ENCODE measurements around the gene LRRC43. TPM values are rescaled to one million over a fixed set of nuclear protein-coding genes. Genes with fewer than 3 reads are reported as not detected.

Gene LRRC43
- total and polyA plus RNA-seq, 2 experiments from 2014 or later = 0.45 TPM; not detected in 1

DNA sequence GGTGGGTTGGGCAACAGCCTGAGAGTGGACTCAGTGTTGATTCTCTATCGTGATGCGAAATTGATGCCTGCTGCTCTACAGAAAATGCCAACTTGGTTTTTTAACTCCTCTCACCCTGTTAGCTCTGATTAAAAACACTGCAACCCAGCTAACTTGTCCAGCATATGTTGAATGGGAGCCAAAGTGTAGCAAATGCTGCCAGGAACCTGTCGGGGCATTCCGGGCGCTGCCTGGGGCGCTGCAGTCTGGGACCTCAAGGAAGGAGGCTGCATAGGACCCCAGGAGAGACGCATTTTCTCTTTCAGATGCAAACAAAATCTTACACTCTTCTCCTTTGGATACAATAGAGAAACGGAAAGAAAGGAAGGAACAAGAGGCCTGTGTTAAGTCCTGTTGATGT is 24.5 kb downstream of the LRRC43 start:
- Histone ChIP-seq H2AFZ (no peak overlapping the region), H3K36me3 (ENCODE audit: insufficient read depth) (peaks cover 40% of the 10 kb centered on the region), H3K27ac (ENCODE audit: low read depth) (no peak overlapping the region; the same call in 1 of the 2 replicates), H3K9me2 (ENCODE audit: insufficient read depth) (no peaks in the 10 kb centered on the region), H3K4me3 (no peak overlapping the region), H3K4me2 (no peak overlapping the region), H3K4me1 (ENCODE audit: insufficient read depth) (peaks cover 11% of the 10 kb centered on the region; the same call in 1 of the 2 replicates), H3K79me2 (replicated peaks; ENCODE audit: insufficient read depth) (no peaks in the 10 kb centered on the region), H3F3A (replicated peaks; ENCODE audit: low read depth) (peaks cover 20% of the 10 kb centered on the region), H4K20me1 (replicated peaks; ENCODE audit: insufficient read depth) (peaks cover 29% of the 10 kb centered on the region), H3K27me3 (ENCODE audit: insufficient read depth) (peaks cover 39% of the 10 kb centered on the region)
- TF ChIP-seq, protein P1, sequence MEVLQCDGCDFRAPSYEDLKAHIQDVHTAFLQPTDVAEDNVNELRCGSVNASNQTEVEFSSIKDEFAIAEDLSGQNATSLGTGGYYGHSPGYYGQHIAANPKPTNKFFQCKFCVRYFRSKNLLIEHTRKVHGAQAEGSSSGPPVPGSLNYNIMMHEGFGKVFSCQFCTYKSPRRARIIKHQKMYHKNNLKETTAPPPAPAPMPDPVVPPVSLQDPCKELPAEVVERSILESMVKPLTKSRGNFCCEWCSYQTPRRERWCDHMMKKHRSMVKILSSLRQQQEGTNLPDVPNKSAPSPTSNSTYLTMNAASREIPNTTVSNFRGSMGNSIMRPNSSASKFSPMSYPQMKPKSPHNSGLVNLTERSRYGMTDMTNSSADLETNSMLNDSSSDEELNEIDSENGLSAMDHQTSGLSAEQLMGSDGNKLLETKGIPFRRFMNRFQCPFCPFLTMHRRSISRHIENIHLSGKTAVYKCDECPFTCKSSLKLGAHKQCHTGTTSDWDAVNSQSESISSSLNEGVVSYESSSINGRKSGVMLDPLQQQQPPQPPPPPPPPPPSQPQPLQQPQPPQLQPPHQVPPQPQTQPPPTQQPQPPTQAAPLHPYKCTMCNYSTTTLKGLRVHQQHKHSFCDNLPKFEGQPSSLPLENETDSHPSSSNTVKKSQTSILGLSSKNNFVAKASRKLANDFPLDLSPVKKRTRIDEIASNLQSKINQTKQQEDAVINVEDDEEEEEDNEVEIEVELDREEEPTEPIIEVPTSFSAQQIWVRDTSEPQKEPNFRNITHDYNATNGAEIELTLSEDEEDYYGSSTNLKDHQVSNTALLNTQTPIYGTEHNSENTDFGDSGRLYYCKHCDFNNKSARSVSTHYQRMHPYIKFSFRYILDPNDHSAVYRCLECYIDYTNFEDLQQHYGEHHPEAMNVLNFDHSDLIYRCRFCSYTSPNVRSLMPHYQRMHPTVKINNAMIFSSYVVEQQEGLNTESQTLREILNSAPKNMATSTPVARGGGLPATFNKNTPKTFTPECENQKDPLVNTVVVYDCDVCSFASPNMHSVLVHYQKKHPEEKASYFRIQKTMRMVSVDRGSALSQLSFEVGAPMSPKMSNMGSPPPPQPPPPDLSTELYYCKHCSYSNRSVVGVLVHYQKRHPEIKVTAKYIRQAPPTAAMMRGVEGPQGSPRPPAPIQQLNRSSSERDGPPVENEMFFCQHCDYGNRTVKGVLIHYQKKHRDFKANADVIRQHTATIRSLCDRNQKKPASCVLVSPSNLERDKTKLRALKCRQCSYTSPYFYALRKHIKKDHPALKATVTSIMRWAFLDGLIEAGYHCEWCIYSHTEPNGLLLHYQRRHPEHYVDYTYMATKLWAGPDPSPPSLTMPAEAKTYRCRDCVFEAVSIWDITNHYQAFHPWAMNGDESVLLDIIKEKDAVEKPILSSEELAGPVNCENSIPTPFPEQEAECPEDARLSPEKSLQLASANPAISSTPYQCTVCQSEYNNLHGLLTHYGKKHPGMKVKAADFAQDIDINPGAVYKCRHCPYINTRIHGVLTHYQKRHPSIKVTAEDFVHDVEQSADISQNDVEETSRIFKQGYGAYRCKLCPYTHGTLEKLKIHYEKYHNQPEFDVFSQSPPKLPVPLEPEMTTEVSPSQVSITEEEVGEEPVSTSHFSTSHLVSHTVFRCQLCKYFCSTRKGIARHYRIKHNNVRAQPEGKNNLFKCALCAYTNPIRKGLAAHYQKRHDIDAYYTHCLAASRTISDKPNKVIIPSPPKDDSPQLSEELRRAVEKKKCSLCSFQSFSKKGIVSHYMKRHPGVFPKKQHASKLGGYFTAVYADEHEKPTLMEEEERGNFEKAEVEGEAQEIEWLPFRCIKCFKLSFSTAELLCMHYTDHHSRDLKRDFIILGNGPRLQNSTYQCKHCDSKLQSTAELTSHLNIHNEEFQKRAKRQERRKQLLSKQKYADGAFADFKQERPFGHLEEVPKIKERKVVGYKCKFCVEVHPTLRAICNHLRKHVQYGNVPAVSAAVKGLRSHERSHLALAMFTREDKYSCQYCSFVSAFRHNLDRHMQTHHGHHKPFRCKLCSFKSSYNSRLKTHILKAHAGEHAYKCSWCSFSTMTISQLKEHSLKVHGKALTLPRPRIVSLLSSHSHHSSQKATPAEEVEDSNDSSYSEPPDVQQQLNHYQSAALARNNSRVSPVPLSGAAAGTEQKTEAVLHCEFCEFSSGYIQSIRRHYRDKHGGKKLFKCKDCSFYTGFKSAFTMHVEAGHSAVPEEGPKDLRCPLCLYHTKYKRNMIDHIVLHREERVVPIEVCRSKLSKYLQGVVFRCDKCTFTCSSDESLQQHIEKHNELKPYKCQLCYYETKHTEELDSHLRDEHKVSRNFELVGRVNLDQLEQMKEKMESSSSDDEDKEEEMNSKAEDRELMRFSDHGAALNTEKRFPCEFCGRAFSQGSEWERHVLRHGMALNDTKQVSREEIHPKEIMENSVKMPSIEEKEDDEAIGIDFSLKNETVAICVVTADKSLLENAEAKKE (CRISPR knock-in tag; IDR thresholded peaks at IDR 0.05) = no peak
- TF ChIP-seq EZH2 (IDR thresholded peaks at IDR 0.05; ENCODE audit: low read depth, unreplicated experiment) (no peak), ZNF331 (CRISPR knock-in tag; IDR thresholded peaks at IDR 0.05; ENCODE audit: low read depth) (no peak), ZNF114 (CRISPR knock-in tag; IDR thresholded peaks at IDR 0.05) (no peak), STAT1 (IDR thresholded peaks at IDR 0.05; ENCODE audit: unreplicated experiment) (no peak), CREB1 (CRISPR knock-in tag; IDR thresholded peaks at IDR 0.05; ENCODE audit: low read depth) (no peak), JUNB (IDR thresholded peaks at IDR 0.05; ENCODE audit: unreplicated experiment) (no peak), EZH2phosphoT487 (IDR thresholded peaks at IDR 0.05; ENCODE audit: unreplicated experiment) (no peak)
- TF ChIP-seq, protein P2, sequence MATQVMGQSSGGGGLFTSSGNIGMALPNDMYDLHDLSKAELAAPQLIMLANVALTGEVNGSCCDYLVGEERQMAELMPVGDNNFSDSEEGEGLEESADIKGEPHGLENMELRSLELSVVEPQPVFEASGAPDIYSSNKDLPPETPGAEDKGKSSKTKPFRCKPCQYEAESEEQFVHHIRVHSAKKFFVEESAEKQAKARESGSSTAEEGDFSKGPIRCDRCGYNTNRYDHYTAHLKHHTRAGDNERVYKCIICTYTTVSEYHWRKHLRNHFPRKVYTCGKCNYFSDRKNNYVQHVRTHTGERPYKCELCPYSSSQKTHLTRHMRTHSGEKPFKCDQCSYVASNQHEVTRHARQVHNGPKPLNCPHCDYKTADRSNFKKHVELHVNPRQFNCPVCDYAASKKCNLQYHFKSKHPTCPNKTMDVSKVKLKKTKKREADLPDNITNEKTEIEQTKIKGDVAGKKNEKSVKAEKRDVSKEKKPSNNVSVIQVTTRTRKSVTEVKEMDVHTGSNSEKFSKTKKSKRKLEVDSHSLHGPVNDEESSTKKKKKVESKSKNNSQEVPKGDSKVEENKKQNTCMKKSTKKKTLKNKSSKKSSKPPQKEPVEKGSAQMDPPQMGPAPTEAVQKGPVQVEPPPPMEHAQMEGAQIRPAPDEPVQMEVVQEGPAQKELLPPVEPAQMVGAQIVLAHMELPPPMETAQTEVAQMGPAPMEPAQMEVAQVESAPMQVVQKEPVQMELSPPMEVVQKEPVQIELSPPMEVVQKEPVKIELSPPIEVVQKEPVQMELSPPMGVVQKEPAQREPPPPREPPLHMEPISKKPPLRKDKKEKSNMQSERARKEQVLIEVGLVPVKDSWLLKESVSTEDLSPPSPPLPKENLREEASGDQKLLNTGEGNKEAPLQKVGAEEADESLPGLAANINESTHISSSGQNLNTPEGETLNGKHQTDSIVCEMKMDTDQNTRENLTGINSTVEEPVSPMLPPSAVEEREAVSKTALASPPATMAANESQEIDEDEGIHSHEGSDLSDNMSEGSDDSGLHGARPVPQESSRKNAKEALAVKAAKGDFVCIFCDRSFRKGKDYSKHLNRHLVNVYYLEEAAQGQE (IDR thresholded peaks at IDR 0.05; ENCODE audit: unreplicated experiment) = no peak
- TF ChIP-seq, protein P3, sequence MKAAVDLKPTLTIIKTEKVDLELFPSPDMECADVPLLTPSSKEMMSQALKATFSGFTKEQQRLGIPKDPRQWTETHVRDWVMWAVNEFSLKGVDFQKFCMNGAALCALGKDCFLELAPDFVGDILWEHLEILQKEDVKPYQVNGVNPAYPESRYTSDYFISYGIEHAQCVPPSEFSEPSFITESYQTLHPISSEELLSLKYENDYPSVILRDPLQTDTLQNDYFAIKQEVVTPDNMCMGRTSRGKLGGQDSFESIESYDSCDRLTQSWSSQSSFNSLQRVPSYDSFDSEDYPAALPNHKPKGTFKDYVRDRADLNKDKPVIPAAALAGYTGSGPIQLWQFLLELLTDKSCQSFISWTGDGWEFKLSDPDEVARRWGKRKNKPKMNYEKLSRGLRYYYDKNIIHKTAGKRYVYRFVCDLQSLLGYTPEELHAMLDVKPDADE (IDR thresholded peaks at IDR 0.05) = no peak
- Mint-ChIP-seq H3K27ac (0 out of 2 replicates have a peak overlapping the region, but pooled peaks have one; percentile 2), H3K27me3 (ENCODE audit: insufficient read depth, low read depth, poor library complexity) (peaks cover 37% of the 10 kb centered on the region), H3K9me3 (no peaks in the 10 kb centered on the region), H3K36me3 (ENCODE audit: low read depth) (peaks cover 40% of the 10 kb centered on the region), H3K4me1 (peaks cover 24% of the 10 kb centered on the region), H3K4me3 (no peak overlapping the region)
- ATAC-seq (no peak), DNase-seq (ENCODE audit: low spot score) (no peak)

All from GM23338 (cell line).